ENCODE results near the gene CYP24A1. TPM values are rescaled to one million over a fixed set of nuclear protein-coding genes. Genes with fewer than 3 reads are reported as not detected.

The CYP24A1 gene
- total RNA-seq, 1 donor from 2014 or later: 23.6 TPM

- peak overlapping the region; percentile 20 for H3K27ac Mint-ChIP-seq
- H3K36me3 Mint-ChIP-seq: no peaks in the 10 kb centered on the region
Measured at GRCh38 chr20:54110041-54110440, 63.7 kb downstream of the CYP24A1 start.

GRCh38 chr20:54108817-54109216 lies 65.0 kb downstream of the CYP24A1 start:
- Mint-ChIP-seq H3K4me1 (peaks cover 22% of the 10 kb centered on the region), H3K4me3 (no peak overlapping the region), H3K27ac (no peak overlapping the region), H3K9me3 (peaks cover 5% of the 10 kb centered on the region), H3K27me3 (ENCODE audit: low read depth) (no peaks in the 10 kb centered on the region), H3K36me3 (no peaks in the 10 kb centered on the region)
- no peak for TF ChIP-seq CTCF (IDR thresholded peaks at IDR 0.05; ENCODE audit: unreplicated experiment)
- DNase-seq (ENCODE audit: low spot score in 2 of 2, unreplicated experiment in 2 of 2): no peak

More at GRCh38 chr20:54110041-54110440, 63.7 kb downstream of the CYP24A1 start:
- no peak overlapping the region for H3K4me3 Mint-ChIP-seq
- peaks cover 20% of the 10 kb centered on the region for H3K4me1 Mint-ChIP-seq
- H3K27me3 Mint-ChIP-seq (ENCODE audit: low read depth): no peaks in the 10 kb centered on the region
- no peak for DNase-seq (ENCODE audit: low spot score in 2 of 2, unreplicated experiment in 2 of 2)
- TF ChIP-seq CTCF (IDR thresholded peaks at IDR 0.05; ENCODE audit: unreplicated experiment): no peak
- H3K9me3 Mint-ChIP-seq: peaks cover 5% of the 10 kb centered on the region

- no peak overlapping the region for H3K27ac Mint-ChIP-seq
Measured at GRCh38 chr20:54108326-54108642, 65.5 kb downstream of the CYP24A1 start.

DNA sequence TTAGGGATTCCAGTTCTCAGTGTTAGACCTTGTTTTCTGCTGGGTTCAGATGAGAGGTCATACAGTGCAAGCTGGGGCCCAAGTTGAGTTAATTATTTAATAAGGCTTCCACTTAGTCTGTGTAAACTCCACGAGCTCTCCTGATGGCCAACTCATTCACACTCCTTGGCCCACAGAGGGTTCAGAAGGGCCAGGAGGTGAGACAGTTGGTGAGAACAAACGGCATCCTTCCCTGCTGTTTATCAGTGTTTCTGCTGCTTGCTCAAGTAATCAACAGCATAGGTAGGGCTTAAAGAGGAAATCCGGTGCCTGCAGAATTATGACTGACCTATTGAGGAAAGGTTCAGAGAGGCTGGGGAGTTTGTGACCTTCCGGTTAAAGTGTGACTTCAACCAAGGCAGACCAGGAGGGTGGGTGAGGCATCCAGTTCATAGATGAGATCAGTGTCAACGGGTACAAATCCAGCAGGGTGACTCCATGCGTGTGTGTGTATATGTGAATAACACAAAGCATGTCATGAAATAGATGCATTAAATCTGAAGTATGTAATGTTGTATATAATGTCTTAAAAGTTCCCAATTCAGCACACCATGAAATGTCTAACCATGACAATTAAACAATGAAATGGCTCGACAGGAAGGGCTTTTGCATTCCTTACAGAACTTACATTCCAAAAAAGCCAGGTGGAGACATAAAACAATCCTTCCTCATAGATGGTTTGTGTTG lies 66.0 kb downstream of the CYP24A1 start:
- H3K36me3 Mint-ChIP-seq: no peaks in the 10 kb centered on the region
- H3K27ac Mint-ChIP-seq: no peak overlapping the region
- no peak for TF ChIP-seq CTCF (IDR thresholded peaks at IDR 0.05; ENCODE audit: unreplicated experiment)
- no peak overlapping the region for H3K4me3 Mint-ChIP-seq
- DNase-seq (ENCODE audit: low spot score in 2 of 2, unreplicated experiment in 2 of 2): no peak
- H3K27me3 Mint-ChIP-seq (ENCODE audit: low read depth): no peaks in the 10 kb centered on the region
- H3K9me3 Mint-ChIP-seq: peaks cover 5% of the 10 kb centered on the region
- peaks cover 22% of the 10 kb centered on the region for H3K4me1 Mint-ChIP-seq

More at GRCh38 chr20:54108326-54108642, 65.5 kb downstream of the CYP24A1 start:
- no peak for TF ChIP-seq CTCF (IDR thresholded peaks at IDR 0.05; ENCODE audit: unreplicated experiment)
- H3K4me3 Mint-ChIP-seq: no peak overlapping the region
- peaks cover 22% of the 10 kb centered on the region for H3K4me1 Mint-ChIP-seq
- peaks cover 5% of the 10 kb centered on the region for H3K9me3 Mint-ChIP-seq
- no peak for DNase-seq (ENCODE audit: low spot score in 2 of 2, unreplicated experiment in 2 of 2)
- H3K36me3 Mint-ChIP-seq: no peaks in the 10 kb centered on the region
- H3K27me3 Mint-ChIP-seq (ENCODE audit: low read depth): no peaks in the 10 kb centered on the region

DNA sequence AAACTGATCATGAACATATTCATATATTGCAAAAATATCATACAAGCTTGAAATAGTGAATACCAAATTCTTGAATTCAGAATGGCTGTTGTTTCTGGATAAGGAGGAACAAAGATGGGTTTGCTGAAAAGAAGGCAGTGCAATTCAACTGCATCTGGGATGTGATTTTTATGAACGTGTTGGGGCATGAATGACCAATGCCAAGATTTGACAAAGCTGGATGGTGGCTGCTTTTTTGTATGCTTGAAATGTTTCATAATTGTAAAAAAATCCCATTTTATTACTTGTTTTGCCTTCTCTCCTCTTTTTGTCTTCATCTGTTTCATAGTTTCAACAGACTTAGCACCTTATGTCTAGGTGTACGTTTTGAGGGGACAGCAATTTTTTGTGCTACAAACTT lies 66.6 kb downstream of the CYP24A1 start:
- Mint-ChIP-seq H3K27ac (no peak overlapping the region), H3K4me3 (no peak overlapping the region), H3K4me1 (peaks cover 22% of the 10 kb centered on the region), H3K27me3 (ENCODE audit: low read depth) (no peaks in the 10 kb centered on the region), H3K36me3 (no peaks in the 10 kb centered on the region), H3K9me3 (peaks cover 5% of the 10 kb centered on the region)
- DNase-seq (ENCODE audit: low spot score in 2 of 2, unreplicated experiment in 2 of 2): no peak
- no peak for TF ChIP-seq CTCF (IDR thresholded peaks at IDR 0.05; ENCODE audit: unreplicated experiment)
